NB4 (cell line): Measurements from ENCODE around the gene UGT1A3.

ENCODE experiments used
- CTCF ChIP-seq: IDR thresholded peaks from one replicate; pipeline ENCODE4 v1.5.1; 2012; ENCODE audit warnings: low read depth, low read length
- MAX ChIP-seq: IDR thresholded peaks from 2 replicates; pipeline ENCODE4 v1.6.1; 2011; ENCODE audit warnings: low read depth, low read length
- POLR2A ChIP-seq: IDR thresholded peaks from 2 replicates; pipeline ENCODE4 v1.6.1; 2011; ENCODE audit warnings: mild to moderate bottlenecking; ENCODE audit not compliant: insufficient read length; ENCODE audit errors: extremely low read depth

GRCh38 chr2:233764264-233764663 is 35.4 kb downstream of the UGT1A3 start:
- no peak for TF ChIP-seq POLR2A
- no peak for TF ChIP-seq CTCF
- TF ChIP-seq MAX: no peak
